ENCODE data around the gene RNF213.
"Not testable (repeated sequence)": the region's sequence is repeated elsewhere in the genome, so short reads cannot be mapped to it uniquely, and the experiment has no call there.

Gene RNF213

DNA sequence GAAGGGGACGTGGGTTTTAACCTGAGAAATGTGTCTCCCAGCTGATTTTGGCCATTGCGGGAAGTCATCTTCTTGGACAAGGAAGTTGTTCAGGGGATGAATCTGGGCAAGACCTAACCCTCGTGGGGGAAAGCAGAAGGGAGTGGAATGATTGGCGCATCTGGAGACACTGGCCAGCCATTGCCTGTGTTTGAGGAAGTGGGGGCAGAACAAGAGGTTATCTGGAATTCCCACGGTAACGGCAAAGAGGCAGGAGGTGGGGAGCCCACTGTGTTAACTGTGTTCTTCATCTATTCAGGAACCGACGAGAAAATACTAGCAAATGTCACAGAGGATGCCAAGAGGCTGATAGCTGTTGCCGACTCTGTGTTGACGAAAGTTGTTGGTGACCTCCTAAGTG, 66.9 kb downstream of the RNF213 start:
- DNase-seq = no peak

- no peak for DNase-seq
Measured at GRCh38 chr17:80328634-80329380, 68.2 kb downstream of the RNF213 start.

GRCh38 chr17:80329421-80329820, 68.8 kb downstream of the RNF213 start:
- not testable (repeated sequence) for DNase-seq

DNA sequence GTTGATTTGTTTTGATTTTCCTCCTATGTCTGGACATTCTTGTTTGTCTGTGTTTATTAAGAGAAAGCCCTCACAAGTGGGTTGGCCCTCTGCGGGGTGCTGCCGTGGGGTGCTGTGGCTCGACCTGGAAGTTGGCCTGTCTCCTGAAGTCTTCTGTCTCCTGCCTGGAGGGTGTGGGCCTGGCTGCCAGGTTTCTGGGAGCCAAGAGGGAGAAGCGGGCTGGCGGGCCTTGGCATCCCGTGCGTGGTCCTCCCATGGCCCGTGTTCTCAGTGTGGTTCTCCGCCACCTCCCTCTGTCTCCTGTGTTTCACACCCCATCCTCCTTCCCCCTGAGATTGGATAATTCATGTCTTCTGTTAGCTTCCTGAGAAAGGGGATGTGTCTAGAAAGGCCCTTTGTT, 69.6 kb downstream of the RNF213 start:
- DNase-seq = no peak

DNA sequence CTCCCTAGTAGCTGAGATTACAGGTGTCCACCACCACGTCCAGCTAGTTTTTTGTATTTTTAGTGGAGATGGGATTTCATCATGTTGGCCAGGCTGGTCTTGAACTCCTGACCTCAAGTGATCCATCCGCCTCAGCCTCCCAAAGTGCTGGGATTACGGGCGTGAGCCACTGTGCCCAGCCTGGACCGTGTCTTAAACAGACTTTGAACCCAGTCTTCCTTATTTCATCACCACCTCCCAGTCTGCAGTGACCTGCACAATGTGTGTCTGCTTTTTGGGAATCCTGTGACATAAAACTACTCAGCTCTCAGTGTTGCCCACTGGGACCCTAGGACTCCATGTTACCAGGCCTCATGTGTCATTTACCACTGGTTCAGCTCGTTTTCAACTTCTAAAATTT, 70.3 kb downstream of the RNF213 start:
- not testable (repeated sequence) for DNase-seq

GRCh38 chr17:80331820-80332219, 71.2 kb downstream of the RNF213 start:
- no peak for DNase-seq

- no peak for DNase-seq
Measured at GRCh38 chr17:80337195-80337895, 76.7 kb downstream of the RNF213 start.

- no peak for DNase-seq
Measured at GRCh38 chr17:80339118-80339517, 78.5 kb downstream of the RNF213 start.

- DNase-seq = no peak
Measured at GRCh38 chr17:80339731-80340456, 79.2 kb downstream of the RNF213 start.

- DNase-seq = no peak
Measured at GRCh38 chr17:80345321-80345720, 84.7 kb downstream of the RNF213 start.

DNA sequence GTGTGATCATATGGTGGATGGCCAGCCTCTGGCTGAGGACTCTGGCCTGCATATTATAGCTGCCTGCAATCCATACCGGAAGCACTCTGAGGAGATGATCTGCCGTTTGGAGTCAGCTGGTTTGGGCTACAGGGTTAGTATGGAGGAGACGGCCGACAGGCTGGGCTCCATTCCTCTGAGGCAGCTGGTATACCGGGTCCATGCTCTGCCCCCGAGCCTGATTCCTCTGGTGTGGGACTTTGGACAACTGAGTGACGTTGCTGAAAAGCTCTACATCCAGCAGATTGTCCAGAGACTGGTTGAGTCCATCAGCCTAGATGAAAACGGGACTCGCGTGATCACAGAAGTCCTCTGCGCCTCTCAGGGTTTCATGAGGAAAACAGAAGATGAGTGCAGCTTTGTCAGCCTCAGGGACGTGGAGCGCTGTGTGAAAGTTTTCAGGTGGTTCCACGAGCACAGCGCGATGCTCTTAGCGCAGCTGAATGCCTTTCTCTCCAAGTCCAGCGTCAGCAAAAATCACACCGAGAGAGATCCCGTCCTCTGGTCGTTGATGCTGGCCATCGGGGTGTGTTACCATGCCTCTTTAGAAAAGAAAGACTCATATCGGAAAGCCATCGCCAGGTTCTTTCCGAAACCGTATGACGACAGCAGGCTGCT, 85.3 kb downstream of the RNF213 start:
- DNase-seq = no peak

- DNase-seq = no peak
Measured at GRCh38 chr17:80346498-80347275, 86.0 kb downstream of the RNF213 start.

DNA sequence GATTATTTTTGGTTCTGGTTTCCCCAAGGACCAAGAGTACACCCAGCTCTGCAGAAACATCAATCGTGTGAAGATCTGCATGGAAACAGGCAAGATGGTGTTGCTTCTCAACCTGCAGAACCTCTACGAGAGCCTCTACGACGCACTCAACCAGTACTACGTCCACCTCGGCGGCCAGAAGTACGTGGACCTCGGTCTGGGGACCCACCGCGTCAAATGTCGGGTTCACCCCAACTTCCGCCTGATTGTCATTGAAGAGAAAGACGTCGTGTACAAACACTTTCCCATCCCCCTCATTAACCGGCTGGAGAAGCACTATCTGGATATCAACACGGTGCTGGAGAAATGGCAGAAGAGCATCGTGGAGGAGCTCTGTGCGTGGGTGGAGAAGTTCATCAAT, 86.9 kb downstream of the RNF213 start:
- no peak for DNase-seq

- no peak for DNase-seq
Measured at GRCh38 chr17:80347948-80348351, 87.3 kb downstream of the RNF213 start.

DNA sequence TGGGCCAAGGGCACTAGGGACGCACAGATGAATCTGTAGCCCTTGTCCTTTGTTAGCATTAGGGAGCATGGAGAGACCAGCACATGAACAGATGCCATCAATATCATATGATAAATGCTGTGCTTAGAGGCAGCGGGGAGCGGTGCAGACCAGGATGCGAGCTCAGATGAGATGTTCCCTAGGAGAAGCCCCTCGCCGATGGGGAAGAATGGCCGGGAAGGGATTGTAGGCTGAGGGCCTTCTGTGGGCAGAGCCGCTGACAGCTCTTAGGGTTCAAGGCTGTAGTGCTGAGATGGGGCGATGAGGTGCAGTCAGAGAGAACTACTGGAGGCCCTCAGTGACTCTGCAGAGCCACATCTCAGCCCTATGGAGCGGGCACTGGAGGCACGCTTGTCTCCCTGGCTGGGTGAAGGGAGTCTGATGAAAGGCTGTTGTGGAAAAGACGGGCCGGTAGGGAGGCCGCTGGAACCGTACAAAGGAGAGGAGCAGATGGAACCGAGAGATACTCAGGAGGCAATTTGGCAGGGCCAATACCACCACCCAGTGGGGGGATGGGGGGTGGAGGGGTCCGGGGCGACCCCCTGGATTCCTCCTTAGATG, 88.0 kb downstream of the RNF213 start:
- DNase-seq = no peak

GRCh38 chr17:80349151-80349651, 88.5 kb downstream of the RNF213 start:
- no peak for DNase-seq

GRCh38 chr17:80349751-80350150, 89.1 kb downstream of the RNF213 start:
- DNase-seq = no peak

DNA sequence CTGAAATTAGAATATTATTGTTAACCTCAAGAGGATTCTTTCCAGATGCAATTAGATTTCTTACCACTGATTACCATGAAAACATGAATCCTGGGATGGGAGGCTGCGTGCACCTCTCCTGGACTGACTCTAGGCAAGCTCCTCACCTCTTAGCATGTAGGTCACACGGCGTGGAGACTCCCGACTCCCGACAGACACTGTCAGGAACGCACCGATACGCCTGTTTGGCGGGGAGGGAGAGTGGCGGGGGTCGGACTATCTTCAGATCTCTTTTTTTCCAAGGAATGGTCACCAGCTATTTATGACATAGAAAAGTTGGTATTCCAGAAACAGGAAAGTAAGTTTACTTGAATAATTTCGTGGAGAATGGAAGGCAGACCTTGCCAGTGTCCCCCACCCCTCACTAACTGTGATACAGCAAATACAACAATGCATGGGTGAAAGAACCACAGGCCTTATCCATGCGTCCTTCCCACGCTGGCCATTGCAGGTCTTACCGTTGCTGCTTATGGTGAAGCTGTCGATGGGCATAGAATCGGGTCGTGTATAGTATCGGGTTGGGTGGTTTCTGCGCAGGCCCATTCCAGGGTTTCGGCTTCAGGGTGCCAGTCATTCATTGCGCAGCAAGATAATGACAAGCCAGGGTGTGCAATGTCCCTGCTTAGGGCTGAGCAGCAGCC, 91.7 kb downstream of the RNF213 start:
- DNase-seq = no peak

- no peak for DNase-seq
Measured at GRCh38 chr17:80352991-80353665, 92.5 kb downstream of the RNF213 start.

GRCh38 chr17:80353718-80354275, 93.1 kb downstream of the RNF213 start:
- DNase-seq = no peak

All from stimulated activated CD4-positive, alpha-beta T cell treated with anti-CD3 and anti-CD28 coated beads, Interleukin-4, amount 100 ng/mL, for 1 hour (primary cell).